HG02884 (cell line): Measurements from ENCODE around the gene ITGA1.

Experiments used
- ATAC-seq: cut with Tn5 transposase; IDR thresholded peaks from one replicate; pipeline ENCODE4 v1.9.1; 2021; ENCODE audit warnings: mild to moderate bottlenecking, moderate library complexity; ENCODE audit not compliant: unreplicated experiment

The ITGA1 gene

DNA sequence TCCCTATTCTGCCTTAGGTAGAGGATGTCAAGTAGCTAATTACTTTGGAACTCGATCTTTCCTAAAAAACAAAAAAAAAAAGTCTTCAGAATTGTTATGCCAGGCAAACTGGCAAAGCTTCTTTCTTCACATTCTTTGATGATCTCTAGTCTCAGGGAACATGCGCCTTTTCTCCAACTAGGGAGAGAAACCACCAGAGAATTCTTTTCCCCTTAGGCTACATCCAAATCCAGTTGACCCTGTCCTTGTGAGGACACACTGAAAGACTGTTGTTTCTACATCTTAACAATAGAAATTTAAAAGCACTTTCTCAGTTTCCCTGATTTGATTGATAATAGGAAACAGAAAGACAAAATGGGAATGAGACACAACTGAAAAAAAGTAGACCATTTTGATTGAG, 106.7 kb downstream of the ITGA1 start:
- no peak for ATAC-seq

DNA sequence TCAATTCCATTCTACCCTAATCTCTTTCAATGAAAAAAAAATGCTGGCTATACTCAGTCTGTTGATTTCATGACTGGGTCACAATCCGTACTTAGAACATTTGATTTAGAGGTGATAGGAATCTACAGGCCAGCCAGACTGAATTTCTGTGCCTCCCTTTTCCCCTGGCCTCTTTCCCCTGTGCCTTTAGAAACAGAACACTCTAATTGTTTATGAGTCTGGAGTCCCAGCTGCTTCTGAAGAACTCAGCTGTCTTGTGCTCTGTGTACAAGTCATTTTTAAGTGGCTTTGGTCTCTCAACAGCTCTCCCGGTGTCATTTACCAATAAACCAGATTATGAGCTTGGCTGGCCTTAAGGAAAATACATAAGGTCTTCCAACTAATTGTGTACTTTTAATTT, 107.4 kb downstream of the ITGA1 start:
- ATAC-seq = no peak

DNA sequence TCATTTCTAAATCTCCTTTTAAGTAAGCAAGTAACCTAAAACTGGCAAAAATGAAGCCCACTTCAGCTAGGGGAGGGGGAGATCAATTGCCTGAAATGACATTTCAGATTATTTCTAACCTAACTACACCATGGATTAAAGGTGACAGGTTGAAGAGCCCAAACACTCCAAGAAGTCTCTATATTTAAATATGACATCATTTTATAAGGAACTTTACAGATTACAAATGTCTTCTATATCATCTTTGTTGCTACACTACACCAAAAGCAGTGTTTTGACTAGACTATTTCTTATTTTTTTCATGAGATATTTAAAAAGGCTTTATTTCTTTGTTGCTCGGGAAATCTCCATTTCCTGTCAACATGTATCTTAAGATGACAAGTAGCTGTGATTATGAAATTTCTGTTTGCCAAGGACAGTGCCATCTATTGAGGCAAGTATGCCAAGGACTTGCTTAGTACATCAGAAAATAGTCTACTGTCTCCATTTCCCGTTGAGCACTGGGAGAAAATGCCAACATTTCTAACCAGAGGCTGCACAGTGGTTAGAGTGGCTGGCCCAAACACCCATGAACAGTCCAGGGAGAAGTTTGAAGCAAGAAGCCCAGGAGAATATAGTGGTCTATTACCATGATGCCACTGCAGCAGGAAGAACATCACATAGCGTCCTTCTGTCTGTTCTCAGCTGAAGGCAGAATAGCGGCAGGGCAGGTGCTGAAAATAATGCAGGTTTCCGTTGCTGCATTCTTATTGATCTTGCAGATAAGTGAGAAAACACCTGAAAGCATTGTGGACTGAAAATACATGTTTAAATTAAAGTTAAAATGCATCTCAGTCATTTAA, 108.1 kb downstream of the ITGA1 start:
- ATAC-seq = no peak

DNA sequence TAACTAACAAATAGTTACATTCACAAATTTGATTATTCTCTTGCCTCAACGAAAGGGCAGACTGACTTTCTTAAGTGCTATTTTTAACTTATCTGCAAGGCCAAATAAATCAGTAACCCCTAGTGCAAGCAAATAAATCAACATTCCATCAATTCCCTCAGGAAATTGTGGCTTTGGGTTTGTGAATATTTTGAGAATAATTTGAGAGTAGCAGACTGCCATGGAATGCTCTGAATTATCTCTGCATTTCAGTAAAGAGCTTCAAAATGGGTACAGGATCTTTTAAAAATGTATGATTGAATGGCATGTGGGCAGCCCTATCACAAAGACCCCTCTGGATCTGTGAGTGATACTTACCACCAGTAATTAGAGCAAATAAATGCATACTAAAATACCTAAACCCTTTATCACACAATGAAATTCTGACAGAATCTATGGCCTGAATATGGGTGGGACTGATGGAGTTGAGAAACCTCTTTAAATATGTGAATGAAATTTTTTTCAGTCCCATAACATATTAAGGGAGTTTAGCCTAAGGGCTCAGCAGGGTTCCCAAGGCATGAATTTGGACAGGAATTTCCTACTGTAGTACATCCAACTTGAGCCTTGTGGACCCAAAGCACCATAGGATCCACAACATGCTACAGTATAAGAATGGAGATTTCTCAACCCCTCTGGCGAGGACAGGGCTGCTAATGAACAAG, 109.0 kb downstream of the ITGA1 start:
- no peak for ATAC-seq

DNA sequence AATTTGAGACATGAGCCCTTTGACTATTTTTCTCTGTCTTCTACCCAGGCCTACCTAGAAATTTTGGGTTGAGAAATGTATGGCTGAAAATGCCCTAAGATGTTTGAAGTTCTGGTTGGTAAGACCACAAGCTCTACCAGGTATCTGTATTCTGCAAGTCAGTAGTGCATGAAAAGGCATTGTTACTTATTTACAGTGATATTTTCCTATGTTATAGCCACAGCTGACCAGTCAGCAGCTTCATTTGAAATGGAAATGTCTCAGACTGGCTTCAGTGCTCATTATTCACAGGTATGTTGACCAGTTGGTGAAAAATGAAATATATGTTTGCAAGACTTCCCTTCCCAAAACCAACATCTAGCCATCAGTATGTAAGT, 109.5 kb downstream of the ITGA1 start:
- no peak for ATAC-seq

DNA sequence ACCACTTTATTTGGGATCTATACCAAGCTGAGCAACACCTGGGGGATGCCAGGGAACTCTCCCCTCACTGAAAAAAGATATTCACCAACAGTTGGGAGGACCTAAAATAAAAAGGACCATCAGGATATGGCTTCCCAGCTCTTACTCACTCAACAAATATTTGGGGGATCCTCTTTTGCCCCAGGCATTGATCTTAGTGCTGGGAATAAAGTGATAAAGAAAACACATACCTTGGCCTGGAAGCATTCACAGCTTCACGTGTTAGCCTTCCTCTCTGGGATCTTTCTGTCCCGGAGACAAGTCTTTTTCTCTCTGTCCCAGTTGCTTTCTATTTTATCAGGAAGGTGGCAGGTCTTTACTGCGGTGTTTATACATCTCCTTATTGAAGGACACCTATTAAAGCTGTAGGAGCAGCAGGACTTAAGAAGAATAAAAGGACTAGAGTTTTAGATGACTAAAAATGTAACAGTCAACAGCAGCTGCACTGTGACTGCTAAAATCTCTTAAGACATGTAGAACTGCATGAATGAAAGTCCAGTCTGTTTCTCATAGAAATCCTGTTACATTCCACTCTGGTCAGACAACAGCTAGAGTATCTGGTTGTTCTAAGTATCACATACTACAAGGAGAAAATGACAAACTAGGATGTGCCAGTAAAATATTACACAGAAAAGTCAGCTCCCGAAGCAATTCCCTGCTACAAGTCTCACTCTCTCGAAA, 111.4 kb downstream of the ITGA1 start:
- ATAC-seq = no peak

DNA sequence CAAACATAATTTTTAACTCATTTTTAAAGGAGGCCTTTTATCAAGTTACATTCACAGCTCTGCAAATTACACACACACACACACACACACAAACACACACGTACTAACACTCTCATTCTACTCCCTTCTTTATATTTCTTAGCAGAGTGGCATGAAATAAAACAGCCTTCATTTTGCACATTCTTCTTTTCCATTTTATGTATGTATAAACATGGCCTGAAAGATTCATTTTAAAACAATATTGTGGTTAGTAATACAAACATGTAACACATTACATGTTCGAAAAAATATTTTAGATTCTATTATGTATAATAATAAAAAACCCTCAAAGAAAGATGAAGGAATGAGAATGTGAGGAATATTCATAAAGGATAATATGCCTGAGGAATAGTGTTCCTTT, 115.4 kb downstream of the ITGA1 start:
- no peak for ATAC-seq

DNA sequence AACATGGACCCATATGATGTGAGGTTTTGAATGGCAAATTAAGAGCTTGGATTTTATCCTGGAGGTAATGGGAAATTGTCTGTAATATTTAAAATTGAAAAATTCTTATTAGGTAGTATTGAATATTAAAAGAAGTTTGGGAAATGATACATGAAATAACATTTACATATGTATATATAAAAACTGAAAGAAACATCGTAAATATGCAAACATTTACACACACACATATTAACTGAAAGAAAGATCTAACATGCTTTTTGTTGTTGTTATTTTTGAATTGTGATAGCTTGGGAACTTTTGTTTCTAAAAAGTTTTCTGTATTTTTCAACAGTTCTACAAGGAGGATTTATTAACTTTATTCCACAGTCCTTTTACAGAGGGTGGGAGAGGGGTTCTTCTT, 118.6 kb downstream of the ITGA1 start:
- ATAC-seq = no peak

DNA sequence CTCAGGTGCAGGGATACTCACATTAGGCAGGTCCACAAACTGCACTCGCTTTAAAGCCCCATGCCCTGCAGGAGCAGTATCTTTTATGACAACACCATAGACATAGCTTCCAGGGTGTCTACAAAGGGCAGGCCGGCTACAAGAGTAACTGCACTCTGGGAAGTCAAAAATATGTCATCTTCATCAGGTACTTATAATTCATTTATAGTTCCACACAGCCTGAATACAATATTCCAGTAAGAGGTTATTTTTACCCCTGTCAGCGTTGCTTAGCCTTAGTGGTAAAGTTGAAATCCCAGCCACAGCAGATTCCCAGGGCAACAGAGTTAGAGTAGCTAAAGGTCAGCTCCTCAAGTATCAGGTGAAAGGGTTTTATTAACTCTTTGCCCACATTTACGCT, 119.1 kb downstream of the ITGA1 start:
- ATAC-seq = no peak

DNA sequence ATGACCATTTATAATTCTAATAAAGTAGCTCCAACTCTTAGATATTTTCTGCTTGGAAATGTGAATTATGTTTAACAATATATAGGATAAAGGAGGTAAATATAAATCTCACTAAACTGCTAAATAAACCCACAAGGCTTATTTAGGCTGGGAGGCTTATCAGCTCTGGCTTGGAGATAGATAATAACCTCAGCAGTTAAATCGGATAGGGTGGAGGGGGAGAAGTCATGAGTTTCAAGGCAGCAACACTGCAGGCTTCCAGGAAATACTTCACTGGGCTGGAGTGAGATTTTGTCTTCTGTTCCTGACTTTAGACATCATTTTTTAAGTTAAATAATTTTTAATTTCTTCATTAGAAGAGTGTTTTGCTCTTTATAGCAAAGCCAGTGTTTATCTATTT, 121.5 kb downstream of the ITGA1 start:
- no peak for ATAC-seq

DNA sequence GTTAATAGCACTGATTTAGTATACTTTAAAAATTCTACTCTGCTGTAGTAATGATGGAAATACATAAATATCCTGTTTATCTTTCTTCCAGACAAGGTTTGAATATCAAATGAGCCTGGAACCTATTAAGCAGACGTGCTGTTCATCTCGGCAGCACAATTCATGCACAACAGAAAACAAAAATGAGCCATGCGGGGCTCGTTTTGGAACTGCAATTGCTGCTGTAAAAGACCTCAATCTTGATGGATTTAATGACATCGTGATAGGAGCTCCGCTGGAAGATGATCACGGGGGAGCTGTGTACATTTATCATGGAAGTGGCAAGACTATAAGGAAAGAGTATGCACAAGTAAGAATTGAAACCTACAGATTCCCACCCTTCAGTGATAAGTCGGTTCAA, 122.4 kb downstream of the ITGA1 start:
- no peak for ATAC-seq

DNA sequence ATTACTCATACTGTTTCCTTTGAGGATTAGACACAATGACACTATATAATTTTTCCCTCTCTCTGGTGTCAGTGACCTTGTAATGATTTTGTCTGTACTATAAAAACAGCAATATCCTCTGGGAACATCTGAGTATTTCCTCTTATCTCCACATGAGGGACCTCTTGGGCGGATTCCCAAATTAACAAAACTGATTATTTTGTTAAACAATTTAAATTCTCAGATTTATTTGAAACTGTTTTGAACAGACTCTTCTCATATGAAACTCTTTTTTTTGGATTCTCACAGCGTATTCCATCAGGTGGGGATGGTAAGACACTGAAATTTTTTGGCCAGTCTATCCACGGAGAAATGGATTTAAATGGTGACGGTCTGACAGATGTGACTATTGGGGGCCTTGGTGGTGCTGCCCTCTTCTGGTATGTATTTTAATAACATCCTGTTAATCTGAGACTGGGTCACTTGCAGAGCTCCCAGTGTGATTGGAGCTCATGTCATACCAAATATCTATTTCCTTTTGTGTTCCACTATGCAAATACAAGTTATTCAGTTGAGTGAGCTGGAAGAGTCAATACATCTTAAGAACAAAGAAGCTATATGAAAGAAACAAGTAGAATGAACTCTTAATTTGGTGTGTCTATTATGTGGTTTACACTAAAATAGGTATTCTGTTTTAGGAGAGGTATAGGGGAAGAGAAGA, 127.6 kb downstream of the ITGA1 start:
- ATAC-seq = peak; percentile 99

DNA sequence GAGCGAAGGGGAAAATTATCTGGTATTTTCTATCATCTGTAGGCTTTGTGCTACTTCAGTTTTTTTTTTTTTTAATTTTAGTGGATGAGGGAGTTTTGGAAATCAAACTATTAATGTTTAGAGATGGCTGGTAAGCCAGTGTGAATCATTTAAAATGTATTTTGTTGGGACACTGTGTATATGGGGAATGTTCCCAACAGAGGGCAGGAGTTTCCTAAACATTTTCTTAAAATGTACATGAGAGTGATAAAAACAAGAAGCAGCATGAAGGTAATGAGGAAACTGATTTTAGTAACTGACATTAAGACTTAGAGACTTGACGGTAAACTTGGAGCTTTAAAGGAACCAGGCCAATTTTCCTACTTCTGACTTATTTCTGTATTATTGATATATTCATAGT, 133.2 kb downstream of the ITGA1 start:
- ATAC-seq = no peak

DNA sequence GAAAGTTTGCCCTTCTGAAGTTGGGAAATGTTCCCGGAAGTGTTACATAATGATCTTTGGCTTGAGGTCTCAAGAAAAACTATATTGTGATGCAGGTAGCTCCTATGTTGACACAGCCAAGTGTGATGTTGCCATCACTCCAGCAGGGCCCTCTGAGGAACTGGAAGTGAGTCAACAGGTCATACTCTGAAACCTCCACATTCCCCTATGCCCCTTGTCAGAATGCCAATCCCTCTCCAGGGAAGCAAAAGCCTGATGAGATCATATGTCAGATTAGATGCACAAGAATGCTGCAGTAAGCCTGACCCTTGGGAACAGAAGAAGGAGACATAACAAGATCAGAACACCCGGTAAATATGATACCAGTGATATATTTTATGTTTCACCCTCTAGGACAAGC, 134.7 kb downstream of the ITGA1 start:
- no peak for ATAC-seq

DNA sequence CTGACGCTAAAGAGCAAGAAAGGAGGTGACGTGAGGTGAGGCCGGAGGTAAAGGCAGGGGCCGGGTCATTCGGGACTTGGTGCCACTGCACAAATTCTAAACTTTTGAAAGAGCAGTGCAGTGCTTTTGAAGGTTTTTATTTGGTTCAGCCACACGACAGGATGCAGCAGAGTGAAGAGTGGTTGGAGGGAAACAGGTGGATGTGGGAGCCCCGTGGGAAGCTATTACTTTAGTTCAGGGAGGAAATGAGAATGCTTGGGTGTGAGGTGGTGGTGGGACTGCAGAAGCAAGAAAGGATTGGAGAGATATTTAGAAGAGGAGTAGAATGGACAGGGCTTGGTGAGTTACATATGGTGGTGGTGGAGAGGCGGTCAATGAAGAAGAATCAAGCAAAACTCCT, 136.7 kb downstream of the ITGA1 start:
- ATAC-seq = no peak

DNA sequence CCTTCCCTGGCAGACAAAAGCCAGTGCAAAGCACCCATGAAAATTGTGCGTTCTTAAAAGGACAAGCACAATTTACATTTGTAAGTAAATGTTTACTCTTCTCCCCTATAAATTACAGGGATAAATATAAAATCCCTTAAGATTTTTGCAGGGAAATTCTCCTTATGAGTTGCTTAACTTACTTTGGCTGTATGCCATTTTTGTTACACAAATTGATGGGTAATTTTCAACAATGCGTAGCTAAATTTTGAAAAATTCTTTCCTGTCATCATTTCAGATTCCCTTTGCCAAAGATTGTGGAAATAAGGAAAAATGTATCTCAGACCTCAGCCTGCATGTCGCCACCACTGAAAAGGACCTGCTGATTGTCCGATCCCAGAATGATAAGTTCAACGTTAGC, 137.3 kb downstream of the ITGA1 start:
- ATAC-seq = no peak

DNA sequence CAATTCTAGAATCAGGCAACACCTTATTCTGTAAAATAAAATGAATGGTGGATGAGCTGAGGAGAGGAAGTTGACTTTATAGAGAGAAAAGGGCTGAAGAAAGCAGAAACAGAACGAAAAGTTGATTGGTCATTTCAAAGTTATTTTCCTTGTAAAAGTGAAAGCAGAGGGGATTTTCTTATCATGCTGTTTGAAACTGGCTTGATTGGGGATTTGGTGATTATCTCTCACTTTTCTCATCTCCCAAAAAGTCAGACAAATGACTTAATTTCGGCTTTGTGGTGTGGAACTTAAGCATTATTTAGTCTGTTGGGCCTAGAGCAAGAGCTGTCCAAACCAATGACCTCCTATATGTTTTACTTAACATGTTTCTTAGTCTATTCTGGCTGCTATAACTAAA, 141.0 kb downstream of the ITGA1 start:
- no peak for ATAC-seq

DNA sequence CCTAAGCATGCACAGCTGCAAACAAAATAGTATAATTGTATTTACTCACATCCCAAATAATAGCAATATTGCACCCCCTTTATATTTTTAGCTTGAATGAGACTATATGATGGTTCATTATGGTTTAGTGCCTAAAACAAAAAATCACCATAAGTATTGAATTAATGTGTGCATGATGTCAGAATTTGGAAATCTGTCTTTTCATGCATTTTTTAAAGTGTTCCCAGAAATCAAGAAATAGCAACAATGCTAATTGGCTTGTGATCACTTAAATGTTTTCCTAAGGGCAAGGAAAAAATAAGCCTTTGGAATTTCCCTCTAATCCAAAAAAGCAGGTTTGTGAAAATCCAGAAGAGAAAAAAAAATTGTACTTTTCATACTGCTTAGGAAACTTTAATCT, 150.5 kb downstream of the ITGA1 start:
- ATAC-seq = no peak

DNA sequence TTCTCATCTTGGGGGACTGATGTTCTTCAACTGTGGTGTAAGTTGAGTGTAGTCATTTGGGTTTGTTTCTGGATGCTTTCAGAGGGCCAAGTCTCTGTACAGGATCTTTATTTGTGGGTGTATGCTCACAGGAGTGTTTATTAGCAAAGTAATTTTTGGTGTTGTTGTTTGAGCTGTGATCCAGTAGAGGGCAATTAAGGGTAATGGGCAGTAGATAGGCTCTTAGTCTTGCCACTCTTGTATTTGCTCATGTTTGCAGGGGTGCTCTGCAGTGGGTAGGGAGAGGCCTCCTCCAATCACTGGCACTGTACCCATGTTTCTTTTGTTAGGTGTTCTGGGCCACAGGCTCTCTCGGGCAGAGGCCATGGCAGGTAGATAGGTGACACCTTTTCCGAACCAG, 155.6 kb downstream of the ITGA1 start:
- no peak for ATAC-seq

DNA sequence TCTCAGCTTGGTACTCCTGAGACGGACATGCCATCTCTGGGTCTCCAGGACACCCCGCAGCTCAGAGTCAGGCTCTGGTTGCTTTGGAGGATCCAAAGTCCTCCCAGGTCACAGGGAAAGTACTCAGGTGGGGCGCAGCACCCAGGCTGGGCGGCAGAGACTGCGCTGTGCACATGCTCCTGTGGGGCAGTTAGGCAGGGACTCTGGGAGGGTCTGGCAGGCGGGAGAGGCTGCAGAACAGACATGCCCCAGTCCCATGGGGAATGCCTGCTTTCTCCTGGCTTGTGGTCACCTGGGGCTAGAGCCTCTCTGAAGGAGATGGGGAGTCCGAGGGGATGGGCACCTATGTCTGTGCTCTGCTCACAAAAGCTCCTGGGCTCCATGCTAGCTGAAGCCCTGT, 156.1 kb downstream of the ITGA1 start:
- no peak for ATAC-seq

DNA sequence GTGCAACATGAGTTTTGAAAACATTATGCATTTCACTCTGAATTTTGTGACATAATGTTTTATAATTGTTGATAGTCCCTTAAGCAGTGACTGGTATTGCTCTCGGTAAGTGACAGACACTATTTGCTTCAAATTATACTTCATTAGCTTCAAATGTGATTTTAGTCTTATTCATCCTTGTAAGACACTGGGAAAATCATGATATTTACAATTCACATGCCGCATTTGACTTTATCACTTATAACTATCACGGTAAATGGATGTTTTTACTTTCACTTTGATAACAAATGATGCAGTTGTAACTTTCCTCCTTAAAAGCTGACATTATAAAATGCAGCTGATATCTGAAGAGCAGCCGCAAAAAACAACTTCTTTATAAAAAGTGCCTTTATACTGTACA, 157.3 kb downstream of the ITGA1 start:
- no peak for ATAC-seq
